SJCRH30 (cell line): ENCODE data around the gene MGAT3. TPM values are rescaled to one million over a fixed set of nuclear protein-coding genes. Genes with fewer than 3 reads are reported as not detected.

Experiments used
- DNase-seq, 2 experiments: peaks; one replicate each; pipeline ENCODE4 v3.0.0-alpha.2; 2015 to 2020
- H3K27ac ChIP-seq: fragments of 250-450 bp; sonication (Bioruptor Pico); 2 replicates; pipeline ENCODE4 v1.5.1; 2020; ENCODE audit warnings: mild to moderate bottlenecking, moderate library complexity
- H3K27me3 ChIP-seq: fragments of 250-450 bp; sonication (Bioruptor Pico); 2 replicates; pipeline ENCODE4 v1.5.1; 2020; ENCODE audit warnings: mild to moderate bottlenecking, moderate library complexity
- H3K36me3 ChIP-seq: fragments of 250-450 bp; sonication (Bioruptor Pico); 2 replicates; pipeline ENCODE4 v1.5.1; 2020; ENCODE audit warnings: mild to moderate bottlenecking, moderate library complexity
- H3K4me1 ChIP-seq: fragments of 250-450 bp; sonication (Bioruptor Pico); 2 replicates; pipeline ENCODE4 v1.5.1; 2020; ENCODE audit warnings: mild to moderate bottlenecking, moderate library complexity
- H3K4me3 ChIP-seq: fragments of 250-450 bp; sonication (Bioruptor Pico); 2 replicates; pipeline ENCODE4 v1.5.1; 2020; ENCODE audit warnings: mild to moderate bottlenecking, moderate library complexity
- H3K9me3 ChIP-seq: fragments of 250-450 bp; sonication (Bioruptor Pico); replicated peaks from 2 replicates; pipeline ENCODE4 v1.5.1; 2020; ENCODE audit warnings: mild to moderate bottlenecking, moderate library complexity
- total RNA-seq: library from RNA; depleted of rRNA; stranded (reverse); fragments of >200 nt; shearing (Covaris generic); gene quantifications from 2 replicates; pipeline ENCODE4 v1.2.3, GENCODE V29; 2014; rRNA removed

The MGAT3 gene
- total RNA-seq, 1 experiment from 2014 or later: not detected

GRCh38 chr22:39532215-39533073 lies 75.6 kb downstream of the MGAT3 start, which contains the start of gene RPS19BP1:
RPS19BP1 (minus strand) TSS chr22:39532748; CDS start chr22:39532738, 10 bp downstream.
- Histone ChIP-seq H3K9me3 (no peaks in the 10 kb centered on the region), H3K27me3 (no peaks in the 10 kb centered on the region), H3K36me3 (peaks cover 5% of the 10 kb centered on the region), H3K4me3 (peak within 1 kb of the TSS; percentile 73), H3K27ac (peak within 1 kb of the TSS; percentile 44), H3K4me1 (peaks cover 18% of the 10 kb centered on the region)
- DNase-seq: peak; percentile 98 to 99

- Histone ChIP-seq H3K36me3 (peaks cover 5% of the 10 kb centered on the region), H3K4me1 (peaks cover 5% of the 10 kb centered on the region; the same call in 1 of the 2 replicates), H3K27me3 (no peaks in the 10 kb centered on the region), H3K9me3 (no peaks in the 10 kb centered on the region), H3K27ac (no peak overlapping the region), H3K4me3 (peak overlapping the region; percentile 46)
- DNase-seq: no peak
These were observed 77.3 kb downstream of the MGAT3 start for GRCh38 chr22:39534092-39534506.

DNA sequence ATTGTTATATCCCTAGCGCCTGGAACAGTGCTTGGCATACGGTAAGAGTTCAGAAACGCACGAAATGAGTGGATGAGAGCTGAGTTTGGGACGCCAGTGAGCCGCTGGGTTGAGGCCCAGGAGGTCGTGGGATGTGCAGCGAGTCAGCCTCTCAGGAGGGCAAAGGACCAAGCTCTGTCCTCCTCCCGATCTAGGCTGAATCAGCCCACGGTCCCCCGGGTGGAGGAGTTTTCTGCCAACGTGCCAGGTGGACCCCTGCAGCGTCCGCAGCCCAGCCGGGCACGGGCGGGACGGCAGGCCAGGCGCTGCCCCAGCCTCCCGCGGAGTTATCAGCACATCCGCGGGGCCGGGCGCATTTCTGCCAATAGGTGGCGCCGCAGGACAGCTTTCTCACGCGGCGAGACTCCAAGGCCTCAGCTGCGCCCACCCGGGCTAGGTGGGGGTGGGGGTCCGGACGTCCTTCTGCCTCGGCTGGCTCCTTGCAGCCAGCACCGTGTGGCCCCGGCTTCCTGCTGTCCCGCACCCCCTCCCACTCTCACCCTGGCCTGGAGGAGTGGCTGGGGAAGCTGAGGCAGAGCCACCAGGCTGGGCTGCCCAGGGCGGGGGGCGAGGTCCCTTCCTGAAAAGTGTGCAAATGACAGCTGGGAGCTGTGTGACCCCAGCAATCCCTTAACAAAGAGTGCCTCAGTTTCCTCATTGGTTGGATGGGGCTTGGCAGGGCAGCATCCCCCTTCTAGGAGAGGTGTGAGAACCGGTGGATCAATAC lies 78.0 kb downstream of the MGAT3 start:
- H3K36me3 ChIP-seq: peaks cover 5% of the 10 kb centered on the region
- H3K27ac ChIP-seq: no peak overlapping the region
- peak overlapping the region; percentile 46 for H3K4me3 ChIP-seq
- H3K4me1 ChIP-seq: peaks cover 5% of the 10 kb centered on the region; the same call in 1 of the 2 replicates
- H3K27me3 ChIP-seq: no peaks in the 10 kb centered on the region
- H3K9me3 ChIP-seq: no peaks in the 10 kb centered on the region
- peak; percentile 75 to 83 for DNase-seq

GRCh38 chr22:39535357-39535725 lies 78.5 kb downstream of the MGAT3 start:
- H3K27me3 ChIP-seq: no peaks in the 10 kb centered on the region
- H3K9me3 ChIP-seq: no peaks in the 10 kb centered on the region
- H3K27ac ChIP-seq: no peak overlapping the region
- peaks cover 5% of the 10 kb centered on the region; the same call in 1 of the 2 replicates for H3K4me1 ChIP-seq
- DNase-seq: no peak
- no peak overlapping the region for H3K4me3 ChIP-seq
- H3K36me3 ChIP-seq: peaks cover 3% of the 10 kb centered on the region; the same call in 1 of the 2 replicates

- H3K4me1 ChIP-seq: peaks cover 5% of the 10 kb centered on the region; the same call in 1 of the 2 replicates
- peaks cover under 1% of the 10 kb centered on the region; the same call in 1 of the 2 replicates for H3K36me3 ChIP-seq
- H3K4me3 ChIP-seq: no peak overlapping the region
- H3K27ac ChIP-seq: no peak overlapping the region
- DNase-seq: no peak
- H3K27me3 ChIP-seq: no peaks in the 10 kb centered on the region
- no peaks in the 10 kb centered on the region for H3K9me3 ChIP-seq
These were observed 79.1 kb downstream of the MGAT3 start for GRCh38 chr22:39535831-39536449.

DNA sequence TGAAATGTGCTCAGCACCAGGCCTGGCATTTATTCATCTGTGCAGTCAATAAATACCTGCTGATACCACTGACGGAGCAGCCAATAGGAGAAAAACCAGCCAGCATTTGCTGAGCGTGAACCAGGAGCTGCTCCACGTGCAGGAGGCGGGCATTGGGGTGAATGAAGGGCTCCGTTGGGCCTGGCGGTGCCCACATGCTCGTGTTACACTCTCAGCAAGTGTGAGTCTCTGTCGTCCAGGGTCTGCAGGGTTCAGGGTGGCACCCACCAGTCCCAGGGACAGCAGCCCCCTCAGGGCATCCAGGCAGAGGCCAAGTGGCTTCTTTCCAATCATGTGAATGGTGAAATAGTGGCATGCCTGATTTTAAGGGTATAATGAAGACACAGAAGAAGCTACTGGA lies 79.9 kb downstream of the MGAT3 start:
- Histone ChIP-seq H3K27ac (no peak overlapping the region), H3K27me3 (no peaks in the 10 kb centered on the region)

DNA sequence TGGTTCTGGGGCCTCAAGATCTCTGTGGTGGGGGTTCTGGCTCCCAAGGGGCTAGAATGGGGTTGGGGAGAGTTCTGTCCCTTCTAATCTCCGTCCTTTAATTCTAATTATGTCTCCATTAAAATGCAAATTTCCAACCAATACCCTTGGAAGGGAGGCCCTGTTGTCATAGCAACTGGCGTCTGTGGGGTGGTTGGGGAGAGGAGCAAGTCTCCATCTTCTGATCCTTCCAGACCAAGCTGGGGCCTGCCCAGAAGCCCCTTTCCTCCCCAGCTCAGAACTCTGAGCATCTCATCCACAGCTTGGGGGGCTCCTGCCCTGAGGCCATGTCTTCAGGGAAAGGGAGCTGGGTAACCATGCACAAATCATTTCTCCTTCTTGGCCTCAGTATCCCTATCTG lies 81.2 kb downstream of the MGAT3 start:
- H3K27me3 ChIP-seq: no peaks in the 10 kb centered on the region
- no peak for DNase-seq
- H3K27ac ChIP-seq: no peak overlapping the region
- no peaks in the 10 kb centered on the region for H3K9me3 ChIP-seq
- H3K36me3 ChIP-seq: no peaks in the 10 kb centered on the region
- H3K4me3 ChIP-seq: no peak overlapping the region
- peaks cover 5% of the 10 kb centered on the region; the same call in 1 of the 2 replicates for H3K4me1 ChIP-seq

More for the DNA sequence above, 79.9 kb downstream of the MGAT3 start:
- Histone ChIP-seq H3K36me3 (no peaks in the 10 kb centered on the region), H3K9me3 (no peaks in the 10 kb centered on the region), H3K4me1 (peaks cover 5% of the 10 kb centered on the region; the same call in 1 of the 2 replicates), H3K4me3 (no peak overlapping the region)
- DNase-seq: no peak

Other genes with a start within 250 kb of the MGAT3 start
- gene PDGFB, start 212.0 kb upstream of the MGAT3 start, total RNA-seq: 0.05 and 0.26 TPM in 2 replicates
- 1,999 and 2,056 TPM in 2 replicates for gene RPL3, start 137.4 kb upstream of the MGAT3 start, total RNA-seq
- 3.2 and 4.0 TPM in 2 replicates for gene SYNGR1, start 107.0 kb upstream of the MGAT3 start, total RNA-seq
- gene TAB1, start 57.2 kb upstream of the MGAT3 start, total RNA-seq: 8.7 and 9.3 TPM in 2 replicates
- 31.5 and 32.0 TPM in 2 replicates for gene MIEF1, start 45.3 kb downstream of the MGAT3 start, total RNA-seq
- 190 and 238 TPM in 2 replicates for gene ATF4, start 63.5 kb downstream of the MGAT3 start, total RNA-seq
- gene RPS19BP1, start 75.7 kb downstream of the MGAT3 start, total RNA-seq: 48.3 and 66.2 TPM in 2 replicates
- gene CACNA1I, start 113.7 kb downstream of the MGAT3 start, total RNA-seq: 0.02 TPM in 1 of 2 replicates, not detected in the other